Thyroid gland (tissue), 4 donors: ENCODE results near the gene GPR160. TPM values are rescaled to one million over a fixed set of nuclear protein-coding genes. Genes with fewer than 3 reads are reported as not detected.

Experiments used
- DNase-seq, 2 donors: peaks; one replicate each; pipeline ENCODE4 v3.0.0-alpha.2; 2019
- H3K27ac ChIP-seq, 3 donors: fragments of 200-600 bp; sonication (generic); 1 replicate in 2 of 3; 2 replicates in 1 of 3; pipeline ENCODE4 v1.5.1; 2016 to 2019; ENCODE audit warnings: mild to moderate bottlenecking in 1 of 3, moderate library complexity in 1 of 3
- H3K27me3 ChIP-seq: fragments of 200-600 bp; sonication (generic); one replicate; pipeline ENCODE4 v1.5.1; 2019
- H3K36me3 ChIP-seq, 2 donors: fragments of 200-600 bp; sonication (generic); one replicate each; pipeline ENCODE4 v1.5.1; 2016 to 2019
- H3K4me1 ChIP-seq, 2 donors: fragments of 200-600 bp; sonication (generic); one replicate each; pipeline ENCODE4 v1.5.1; 2017 to 2019
- H3K4me3 ChIP-seq, 3 donors: fragments of 200-600 bp; sonication (generic); replicated peaks in 1 of 3; 1 replicate in 2 of 3; 2 replicates in 1 of 3; pipeline ENCODE4 v1.5.1; 2016; ENCODE audit warnings: mild to moderate bottlenecking in 1 of 3
- H3K9me3 ChIP-seq: fragments of 200-600 bp; sonication (generic); one replicate; pipeline ENCODE4 v1.5.1; 2017
- CTCF ChIP-seq, 6 experiments: fragments of 200-600 bp in 3 of 6; fragments of 450-650 bp in 3 of 6; sonication (generic) in 3 of 6; IDR thresholded peaks; one replicate each; pipeline ENCODE4 v1.5.1; 2016 to 2019; ENCODE audit warnings: antibody characterized with exemption in 6 of 6, mild to moderate bottlenecking in 2 of 6, inconsistent platforms in 1 of 6, moderate library complexity in 1 of 6
- POLR2A ChIP-seq, 2 donors: fragments of 450-650 bp; IDR thresholded peaks; one replicate each; pipeline ENCODE4 v1.6.1; 2017; ENCODE audit warnings: antibody characterized with exemption in 2 of 2, mild to moderate bottlenecking in 2 of 2, moderate library complexity in 1 of 2
- WGBS, 2 donors: methylation state at CpG; one replicate each; pipeline ENCODE4 v1.1.5; 2017; 5-methylcytosine and 5-hydroxymethylcytosine counted together
- intact Hi-C: fragments of 100-400 bp; cut with DNase I; formaldehyde crosslinking; loops from one replicate; pipeline ENCODE4 v1.15.1; 2023
- total RNA-seq, 4 donors: library from RNA; depleted of rRNA; stranded (reverse); fragments of >200 nt; gene quantifications; one replicate each; pipeline ENCODE4 v1.2.3, GENCODE V29; 2016

The GPR160 gene
- total RNA-seq, 4 donors from 2014 or later = 9.3 to 17.5 (median 10.1) TPM

- H3K9me3 ChIP-seq = no peaks in the 10 kb centered on the region
- TF ChIP-seq POLR2A (IDR thresholded peaks at IDR 0.05) (no peak), CTCF (IDR thresholded peaks at IDR 0.05) (no peak)
- 95 to 96% methylated on average over 1 of the region's 1 CpG for WGBS, 2 donors
- DNase-seq = no peak
- intact Hi-C loops = no loop called here
- H3K27me3 ChIP-seq = no peaks in the 10 kb centered on the region
- no peak overlapping the region for H3K27ac ChIP-seq
- H3K4me3 ChIP-seq = no peak overlapping the region
- peaks cover 8 to 10% of the 10 kb centered on the region in 2 donors for H3K4me1 ChIP-seq
- H3K36me3 ChIP-seq = peaks cover 0 to 5% of the 10 kb centered on the region in 2 donors
Observed at GRCh38 chr3:170083343-170083742, 45.5 kb downstream of the GPR160 start.

GRCh38 chr3:170085396-170085795, 47.6 kb downstream of the GPR160 start:
- peaks cover 0 to 5% of the 10 kb centered on the region in 2 donors for H3K36me3 ChIP-seq
- intact Hi-C loops = no loop called here
- no peak overlapping the region for H3K4me3 ChIP-seq
- peaks cover 11 to 12% of the 10 kb centered on the region in 2 donors for H3K4me1 ChIP-seq
- H3K9me3 ChIP-seq = no peaks in the 10 kb centered on the region
- 95 to 97% methylated on average over 6 of the region's 6 CpGs for WGBS, 2 donors
- no peaks in the 10 kb centered on the region for H3K27me3 ChIP-seq
- TF ChIP-seq CTCF (IDR thresholded peaks at IDR 0.05) = no peak
- DNase-seq = no peak
- H3K27ac ChIP-seq = no peak overlapping the region

- Histone ChIP-seq H3K36me3 (peaks cover 2 to 9% of the 10 kb centered on the region in 2 donors), H3K9me3 (no peaks in the 10 kb centered on the region), H3K27ac (peak overlapping the region in 2 of 3 donors; percentile 3 to 40), H3K27me3 (no peaks in the 10 kb centered on the region), H3K4me3 (no peak overlapping the region), H3K4me1 (peaks cover 7 to 9% of the 10 kb centered on the region in 2 donors)
- 61 to 74% methylated on average over 3 of the region's 3 CpGs for WGBS, 2 donors
- DNase-seq = no peak
- intact Hi-C loops = no loop called here
- TF ChIP-seq CTCF (IDR thresholded peaks at IDR 0.05) (no peak), POLR2A (IDR thresholded peaks at IDR 0.05) (no peak)
Observed at GRCh38 chr3:170089862-170090600, 52.2 kb downstream of the GPR160 start.

GRCh38 chr3:170090601-170090981, 52.8 kb downstream of the GPR160 start:
- H3K9me3 ChIP-seq = no peaks in the 10 kb centered on the region
- intact Hi-C loops = no loop called here
- TF ChIP-seq CTCF (IDR thresholded peaks at IDR 0.05) = no peak
- TF ChIP-seq POLR2A (IDR thresholded peaks at IDR 0.05) = no peak
- H3K27me3 ChIP-seq = no peaks in the 10 kb centered on the region
- H3K36me3 ChIP-seq = peaks cover 7 to 11% of the 10 kb centered on the region in 2 donors
- H3K4me3 ChIP-seq = no peak overlapping the region
- H3K4me1 ChIP-seq = peaks cover 7 to 9% of the 10 kb centered on the region in 2 donors
- peak overlapping the region in 2 of 3 donors; percentile 3 to 40 for H3K27ac ChIP-seq
- DNase-seq = no peak

GRCh38 chr3:170092907-170093306, 55.1 kb downstream of the GPR160 start:
- no peak for DNase-seq
- Histone ChIP-seq H3K4me1 (peaks cover 7 to 9% of the 10 kb centered on the region in 2 donors), H3K36me3 (peaks cover 22 to 24% of the 10 kb centered on the region in 2 donors), H3K4me3 (no peak overlapping the region), H3K9me3 (no peaks in the 10 kb centered on the region), H3K27me3 (no peaks in the 10 kb centered on the region), H3K27ac (no peak overlapping the region)
- intact Hi-C loops = no loop called here
- WGBS, 2 donors = 94 to 97% methylated on average over 3 of the region's 3 CpGs
- TF ChIP-seq POLR2A (IDR thresholded peaks at IDR 0.05) = no peak
- TF ChIP-seq CTCF (IDR thresholded peaks at IDR 0.05) = no peak
